Caco-2 (cell line): ENCODE measurements around the gene LCE5A. TPM values are rescaled to one million over a fixed set of nuclear protein-coding genes. Genes with fewer than 3 reads are reported as not detected.
A peak's percentile ranks its signal among the peaks of the same experiment; 100 is the strongest.

Experiments used
- Bru-seq: library from RNA; stranded (reverse); fragments of 400-500 nt; gene quantifications from one replicate; lab custom pipeline; 2021; lab: Mats Ljungman, UMichigan
- BruChase-seq, 2 experiments: library from RNA; stranded (reverse); fragments of 400-500 nt; gene quantifications; one replicate each; lab custom pipeline; 2021; lab: Mats Ljungman, UMichigan
- BruUV-seq: library from RNA; stranded (reverse); fragments of 400-500 nt; replicated peaks from 2 replicates; lab custom pipeline; 2021; lab: Mats Ljungman, UMichigan
- CTCF ChIA-PET: fragments of 300-600 bp; sonication (Branson Sonifier 250); formaldehyde crosslinking; loops from one replicate; lab custom pipeline; 2022; ENCODE audit warnings: antibody characterized with exemption; lab: Charles Lee
- POLR2A ChIA-PET: fragments of 300-600 bp; sonication (Branson Sonifier 250); formaldehyde crosslinking; loops from one replicate; lab custom pipeline; 2022; ENCODE audit warnings: antibody characterized with exemption; lab: Charles Lee
- DNase-seq, 2 experiments: peaks; one replicate each; pipeline versions ENCODE4 v3.0.0 to v3.0.0-alpha.2; 2020 to 2022
- H3K27me3 ChIP-seq: replicated peaks from 2 replicates; pipeline ENCODE4 v1.6.0; 2011; ENCODE audit warnings: low read length; ENCODE audit not compliant: control insufficient read depth, insufficient read depth
- H3K36me3 ChIP-seq: 2 replicates; pipeline ENCODE4 v1.5.1; 2011; ENCODE audit warnings: low read length; ENCODE audit not compliant: control insufficient read depth, insufficient read depth
- H3K4me1 ChIP-seq: fragments of 250-450 bp; sonication (Bioruptor Pico); 2 replicates; pipeline ENCODE4 v1.5.1; 2020; ENCODE audit warnings: mild to moderate bottlenecking
- H3K4me3 ChIP-seq: 2 replicates; pipeline ENCODE4 v1.5.1; 2011; ENCODE audit warnings: low read depth, mild to moderate bottlenecking, control low read depth, low read length
- H3K9me3 ChIP-seq: fragments of 250-450 bp; sonication (Bioruptor Pico); 2 replicates; pipeline ENCODE4 v1.5.1; 2020; ENCODE audit warnings: mild to moderate bottlenecking, moderate library complexity
- H3K27ac Mint-ChIP-seq: one replicate; pipeline ENCODE4 v1.8.0; 2022; ENCODE audit warnings: mixed read lengths; ENCODE audit not compliant: unreplicated experiment
- H3K27me3 Mint-ChIP-seq: one replicate; pipeline ENCODE4 v1.8.0; 2022; ENCODE audit warnings: mixed read lengths; ENCODE audit not compliant: insufficient read depth, unreplicated experiment
- H3K36me3 Mint-ChIP-seq: one replicate; pipeline ENCODE4 v1.8.0; 2022; ENCODE audit warnings: mild to moderate bottlenecking, mixed read lengths; ENCODE audit not compliant: insufficient read depth, unreplicated experiment
- H3K4me1 Mint-ChIP-seq: one replicate; pipeline ENCODE4 v1.8.0; 2022; ENCODE audit warnings: low read depth, mixed read lengths; ENCODE audit not compliant: unreplicated experiment
- H3K4me3 Mint-ChIP-seq: one replicate; pipeline ENCODE4 v1.8.0; 2022; ENCODE audit warnings: mild to moderate bottlenecking, moderate library complexity, mixed read lengths; ENCODE audit not compliant: unreplicated experiment
- H3K9me3 Mint-ChIP-seq: one replicate; pipeline ENCODE4 v1.8.0; 2022; ENCODE audit warnings: mixed read lengths; ENCODE audit not compliant: unreplicated experiment
- intact Hi-C: fragments of 100-400 bp; cut with micrococcal nuclease; formaldehyde crosslinking; loops from one replicate; pipeline ENCODE4 v1.10.0; 2022; ENCODE audit not compliant: unreplicated experiment
- long read RNA-seq: library from polyadenylated mRNA; stranded (forward); transcript quantifications from one replicate; pipeline ENCODE4 v2.0.0, GENCODE V29; 2022
- total RNA-seq: library from RNA; stranded (reverse); gene quantifications from 2 replicates; pipeline ENCODE4 v1.2.3, GENCODE V29; 2022
- TF ChIP-seq, protein P1 (sequence below), 2 experiments: fragments of 200-600 bp in 1 of 2; IDR thresholded peaks; 1 replicate in 1 of 2; 2 replicates in 1 of 2; pipeline versions ENCODE4 v1.5.1 to v1.8.0; 2011 to 2022; ENCODE audit warnings: antibody characterized with exemption in 1 of 2, control low read depth in 1 of 2, inconsistent platforms in 1 of 2, low read depth in 1 of 2, low read length in 1 of 2, mild to moderate bottlenecking in 1 of 2, moderate library complexity in 1 of 2; ENCODE audit not compliant: insufficient read depth in 1 of 2, severe bottlenecking in 1 of 2, unreplicated experiment in 1 of 2

Gene LCE5A, protein sequence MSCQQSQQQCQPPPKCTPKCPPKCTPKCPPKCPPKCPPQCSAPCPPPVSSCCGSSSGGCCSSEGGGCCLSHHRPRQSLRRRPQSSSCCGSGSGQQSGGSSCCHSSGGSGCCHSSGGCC
- total RNA-seq (not detected in 2 replicates), Bru-seq, nascent RNA (not detected), BruChase-seq, experiment 1, labeled RNA remaining after a 2-hour chase (not detected), BruChase-seq, experiment 2, labeled RNA remaining after a 6-hour chase (not detected)
- long read RNA-seq: 0 reads

DNA sequence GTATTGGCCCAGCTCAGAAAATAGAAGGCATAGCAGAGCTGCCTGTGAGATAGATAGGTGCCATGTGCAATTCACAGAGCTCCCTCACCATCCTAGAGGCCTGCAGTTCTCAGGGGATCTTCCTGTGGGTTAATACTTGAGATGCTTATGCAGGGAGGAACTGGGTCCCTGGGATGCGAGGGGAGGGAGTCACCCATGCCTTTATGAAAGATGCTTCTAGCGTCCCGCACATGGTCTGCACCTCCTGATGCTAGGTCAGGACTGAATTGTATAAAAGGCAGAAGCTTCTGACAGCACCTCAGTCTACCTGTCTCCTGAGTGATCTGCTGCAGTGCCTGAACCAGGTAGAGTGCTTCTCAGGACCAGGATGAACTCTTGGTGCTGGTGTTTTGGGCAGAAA is at the start of gene LCE5A:
Gene LCE5A (plus strand): TSS at position 301 of the 400 bp plus-strand sequence. CDS start 732 bp downstream, outside the sequence.
- no TSS peak for BruUV-seq
- ChIA-PET POLR2A (no interaction called here), CTCF (interaction anchor here (0.7 kb wide), 1 partner anchor 721 kb away, joined by 3 read pairs; no protein-coding TSS in a partner anchor)
- Histone ChIP-seq H3K4me3 (no peak within 1 kb of the TSS), H3K36me3 (no peaks in the 10 kb centered on the region), H3K9me3 (no peaks in the 10 kb centered on the region), H3K27me3 (no peaks in the 10 kb centered on the region), H3K4me1 (peaks cover 16% of the 10 kb centered on the region)
- Mint-ChIP-seq H3K9me3 (no peaks in the 10 kb centered on the region), H3K4me1 (peaks cover 32% of the 10 kb centered on the region), H3K4me3 (no peak within 1 kb of the TSS), H3K27me3 (no peaks in the 10 kb centered on the region), H3K27ac (no peak within 1 kb of the TSS), H3K36me3 (no peaks in the 10 kb centered on the region)
- intact Hi-C loops: no loop called here
- DNase-seq: no peak
- TF ChIP-seq, protein P1, sequence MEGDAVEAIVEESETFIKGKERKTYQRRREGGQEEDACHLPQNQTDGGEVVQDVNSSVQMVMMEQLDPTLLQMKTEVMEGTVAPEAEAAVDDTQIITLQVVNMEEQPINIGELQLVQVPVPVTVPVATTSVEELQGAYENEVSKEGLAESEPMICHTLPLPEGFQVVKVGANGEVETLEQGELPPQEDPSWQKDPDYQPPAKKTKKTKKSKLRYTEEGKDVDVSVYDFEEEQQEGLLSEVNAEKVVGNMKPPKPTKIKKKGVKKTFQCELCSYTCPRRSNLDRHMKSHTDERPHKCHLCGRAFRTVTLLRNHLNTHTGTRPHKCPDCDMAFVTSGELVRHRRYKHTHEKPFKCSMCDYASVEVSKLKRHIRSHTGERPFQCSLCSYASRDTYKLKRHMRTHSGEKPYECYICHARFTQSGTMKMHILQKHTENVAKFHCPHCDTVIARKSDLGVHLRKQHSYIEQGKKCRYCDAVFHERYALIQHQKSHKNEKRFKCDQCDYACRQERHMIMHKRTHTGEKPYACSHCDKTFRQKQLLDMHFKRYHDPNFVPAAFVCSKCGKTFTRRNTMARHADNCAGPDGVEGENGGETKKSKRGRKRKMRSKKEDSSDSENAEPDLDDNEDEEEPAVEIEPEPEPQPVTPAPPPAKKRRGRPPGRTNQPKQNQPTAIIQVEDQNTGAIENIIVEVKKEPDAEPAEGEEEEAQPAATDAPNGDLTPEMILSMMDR (IDR thresholded peaks at IDR 0.05; ENCODE audit: insufficient read depth in 1 of 2, low read depth in 1 of 2, low read length in 1 of 2, severe bottlenecking in 1 of 2, unreplicated experiment in 1 of 2): no peak

DNA sequence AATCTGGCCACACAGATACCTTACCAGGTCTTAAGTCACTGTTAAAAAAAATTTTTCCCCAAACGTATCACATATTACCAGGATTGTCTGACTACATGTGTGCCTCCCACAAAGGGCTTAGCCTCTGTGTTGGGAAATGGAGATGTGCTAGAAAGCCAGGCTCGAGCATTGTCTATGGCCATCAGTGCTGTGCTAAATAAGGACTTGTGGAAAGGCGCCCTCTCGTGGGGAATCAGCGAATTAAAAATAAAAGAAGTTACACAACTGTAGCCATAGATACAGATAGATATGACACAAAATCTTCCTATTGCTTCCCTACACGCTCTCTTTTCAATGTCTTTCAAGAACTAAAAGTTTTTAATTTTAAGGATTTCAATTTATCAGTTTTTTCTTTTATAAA is 49.1 kb upstream of the LCE5A start:
- Histone ChIP-seq H3K36me3 (no peaks in the 10 kb centered on the region), H3K4me3 (no peak overlapping the region), H3K9me3 (peaks cover 6% of the 10 kb centered on the region; the same call in 1 of the 2 replicates), H3K4me1 (no peaks in the 10 kb centered on the region), H3K27me3 (no peaks in the 10 kb centered on the region)
- no TSS peak for BruUV-seq
- Mint-ChIP-seq H3K4me1 (no peaks in the 10 kb centered on the region), H3K9me3 (no peaks in the 10 kb centered on the region), H3K27ac (no peak overlapping the region), H3K27me3 (no peaks in the 10 kb centered on the region), H3K4me3 (no peak overlapping the region), H3K36me3 (no peaks in the 10 kb centered on the region)
- ChIA-PET CTCF (no interaction called here), POLR2A (no interaction called here)
- TF ChIP-seq, protein P1 (IDR thresholded peaks at IDR 0.05; ENCODE audit: insufficient read depth in 1 of 2, low read depth in 1 of 2, low read length in 1 of 2, severe bottlenecking in 1 of 2, unreplicated experiment in 1 of 2): peak; percentile 32 to 49
- peak; percentile 47 to 61 for DNase-seq
- intact Hi-C loops: no loop called here

DNA sequence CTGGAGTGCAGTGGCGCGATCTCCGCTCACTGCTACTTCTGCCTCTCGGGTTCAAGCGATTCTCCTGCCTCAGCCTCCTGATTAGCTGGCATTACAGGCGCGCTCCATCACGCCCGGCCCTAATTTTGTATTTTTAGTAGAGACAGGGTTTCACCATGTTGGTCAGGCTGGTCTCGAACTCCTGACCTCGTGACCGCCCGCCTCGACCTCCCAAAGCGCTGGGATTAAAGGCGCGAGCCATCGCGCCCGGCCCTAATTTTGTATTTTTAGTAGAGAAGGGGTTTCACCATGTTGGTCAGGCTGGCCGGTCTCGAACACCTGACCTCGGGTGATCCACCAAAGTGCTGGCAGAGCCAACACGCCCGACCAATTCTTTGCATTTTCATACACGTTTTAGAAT is 48.0 kb upstream of the LCE5A start:
- TF ChIP-seq, protein P1 (IDR thresholded peaks at IDR 0.05; ENCODE audit: insufficient read depth in 1 of 2, low read depth in 1 of 2, low read length in 1 of 2, severe bottlenecking in 1 of 2, unreplicated experiment in 1 of 2): no peak
- Histone ChIP-seq H3K4me3 (no peak overlapping the region), H3K9me3 (peaks cover 7% of the 10 kb centered on the region; the same call in 1 of the 2 replicates), H3K36me3 (no peaks in the 10 kb centered on the region), H3K4me1 (no peaks in the 10 kb centered on the region), H3K27me3 (no peaks in the 10 kb centered on the region)
- no peak for DNase-seq
- Mint-ChIP-seq H3K36me3 (no peaks in the 10 kb centered on the region), H3K9me3 (peaks cover 9% of the 10 kb centered on the region), H3K4me3 (no peak overlapping the region), H3K27me3 (peaks cover 5% of the 10 kb centered on the region), H3K27ac (no peak overlapping the region), H3K4me1 (no peaks in the 10 kb centered on the region)
- POLR2A ChIA-PET: no interaction called here
- CTCF ChIA-PET: no interaction called here
- no TSS peak for BruUV-seq
- intact Hi-C loops: no loop called here
